Cardiac muscle cell (in vitro differentiated cells and primary cell): ENCODE data around the gene RAP1GAP. TPM values are rescaled to one million over a fixed set of nuclear protein-coding genes. Genes with fewer than 3 reads are reported as not detected.
A peak's percentile ranks its signal among the peaks of the same experiment; 100 is the strongest.

Source experiments
- DNase-seq, 2 donors: peaks; one replicate each; pipeline versions ENCODE4 v3.0.0 to v3.0.0-alpha.2; 2010 to 2017; ENCODE audit warnings: low read depth in 1 of 2, low spot score in 1 of 2
- H3K27ac ChIP-seq: fragments of 200-600 bp; sonication (generic); 2 replicates; pipeline ENCODE4 v1.5.1; 2016
- H3K27me3 ChIP-seq: fragments of 200-600 bp; sonication (generic); 2 replicates; pipeline ENCODE4 v1.6.0; 2016; ENCODE audit warnings: control low read depth
- H3K36me3 ChIP-seq: fragments of 200-600 bp; sonication (generic); 2 replicates; pipeline ENCODE4 v1.5.1; 2016; ENCODE audit warnings: control low read depth
- H3K4me1 ChIP-seq: fragments of 200-600 bp; sonication (generic); 2 replicates; pipeline ENCODE4 v1.8.1; 2017; ENCODE audit warnings: low read depth, mild to moderate bottlenecking, mixed run types
- H3K4me3 ChIP-seq: fragments of 200-600 bp; sonication (generic); 2 replicates; pipeline ENCODE4 v1.5.1; 2016; ENCODE audit warnings: mild to moderate bottlenecking
- H3K9me3 ChIP-seq: fragments of 200-600 bp; sonication (generic); 2 replicates; pipeline ENCODE4 v1.5.1; 2017; ENCODE audit warnings: low read depth, mild to moderate bottlenecking, control low read depth
- polyA plus RNA-seq: library from polyadenylated mRNA; unstranded; fragments of >200 nt; fragmentation: Nextera tagmentation; extraction: Ambion mirVana; gene quantifications from 2 replicates; pipeline ENCODE4 v1.2.1, GENCODE V29; 2016
- total RNA-seq: library from RNA; depleted of rRNA; stranded (reverse); fragments of >200 nt; gene quantifications from 2 replicates; pipeline ENCODE4 v1.2.3, GENCODE V29; 2016
- TF ChIP-seq, protein P1 (sequence below): IDR thresholded peaks from 2 replicates; pipeline ENCODE4 v1.5.1; 2012; ENCODE audit warnings: low read depth, mild to moderate bottlenecking, low read length

RAP1GAP gene
- 4.1 and 7.4 TPM in 2 replicates for total RNA-seq
- 5.8 and 9.8 TPM in 2 replicates for polyA plus RNA-seq

- peak in 1 of 2 donors; percentile 67 for DNase-seq
- Histone ChIP-seq H3K4me3 (peak within 1 kb of the TSS; percentile 54), H3K36me3 (no peaks in the 10 kb centered on the region), H3K9me3 (no peaks in the 10 kb centered on the region), H3K27ac (no peak within 1 kb of the TSS), H3K4me1 (peaks cover 3% of the 10 kb centered on the region), H3K27me3 (peaks cover 19% of the 10 kb centered on the region)
- TF ChIP-seq, protein P1, sequence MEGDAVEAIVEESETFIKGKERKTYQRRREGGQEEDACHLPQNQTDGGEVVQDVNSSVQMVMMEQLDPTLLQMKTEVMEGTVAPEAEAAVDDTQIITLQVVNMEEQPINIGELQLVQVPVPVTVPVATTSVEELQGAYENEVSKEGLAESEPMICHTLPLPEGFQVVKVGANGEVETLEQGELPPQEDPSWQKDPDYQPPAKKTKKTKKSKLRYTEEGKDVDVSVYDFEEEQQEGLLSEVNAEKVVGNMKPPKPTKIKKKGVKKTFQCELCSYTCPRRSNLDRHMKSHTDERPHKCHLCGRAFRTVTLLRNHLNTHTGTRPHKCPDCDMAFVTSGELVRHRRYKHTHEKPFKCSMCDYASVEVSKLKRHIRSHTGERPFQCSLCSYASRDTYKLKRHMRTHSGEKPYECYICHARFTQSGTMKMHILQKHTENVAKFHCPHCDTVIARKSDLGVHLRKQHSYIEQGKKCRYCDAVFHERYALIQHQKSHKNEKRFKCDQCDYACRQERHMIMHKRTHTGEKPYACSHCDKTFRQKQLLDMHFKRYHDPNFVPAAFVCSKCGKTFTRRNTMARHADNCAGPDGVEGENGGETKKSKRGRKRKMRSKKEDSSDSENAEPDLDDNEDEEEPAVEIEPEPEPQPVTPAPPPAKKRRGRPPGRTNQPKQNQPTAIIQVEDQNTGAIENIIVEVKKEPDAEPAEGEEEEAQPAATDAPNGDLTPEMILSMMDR, result peak; percentile 11
Observed at GRCh38 chr1:21669258-21670058, at the start of gene RAP1GAP. RAP1GAP (minus strand) TSS chr1:21669357; CDS start chr1:21620032, 49,325 bp downstream.

DNA sequence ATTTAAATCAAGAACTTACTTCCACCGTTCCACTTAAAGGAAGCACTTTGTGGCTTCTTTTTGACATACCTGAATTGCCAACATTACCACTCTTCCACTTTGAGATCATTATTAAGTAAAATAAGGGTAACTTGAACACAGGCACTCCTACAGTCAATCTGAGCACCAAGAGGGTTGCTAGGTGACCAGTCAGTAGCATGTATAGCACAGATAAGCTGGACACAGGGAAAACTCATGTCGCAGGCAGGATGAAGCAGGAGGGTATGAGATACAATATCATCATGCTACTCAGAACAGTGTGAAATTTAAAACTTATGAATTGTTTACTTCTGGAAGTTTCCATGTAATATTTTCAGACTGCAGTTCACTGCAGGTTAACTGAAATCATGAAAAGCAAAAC, 47.0 kb upstream of the RAP1GAP start:
- Histone ChIP-seq H3K27me3 (no peaks in the 10 kb centered on the region), H3K27ac (no peak overlapping the region), H3K36me3 (peaks cover 45% of the 10 kb centered on the region), H3K4me3 (no peak overlapping the region), H3K4me1 (no peaks in the 10 kb centered on the region), H3K9me3 (no peaks in the 10 kb centered on the region)
- TF ChIP-seq, protein P1, result no peak
- DNase-seq, result no peak

DNA sequence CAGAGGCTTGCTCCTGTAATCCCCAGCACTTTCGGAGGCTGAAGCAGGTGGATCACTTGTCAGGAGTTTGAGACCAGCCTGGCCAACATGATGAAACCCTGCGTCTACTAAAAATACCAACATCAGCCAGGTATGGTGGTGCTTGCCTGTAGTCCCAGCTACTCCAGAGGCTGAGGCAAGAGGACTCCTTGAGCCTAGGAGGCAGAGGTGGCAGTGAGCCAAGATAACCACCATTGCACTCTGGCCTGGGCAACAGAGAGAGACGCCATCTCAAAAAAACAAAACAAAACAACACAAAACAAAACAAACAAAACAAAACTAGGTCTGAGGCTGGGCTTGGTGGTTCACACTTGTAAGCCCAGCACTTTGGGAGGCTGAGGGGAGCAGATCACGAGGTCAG, 38.7 kb upstream of the RAP1GAP start:
- TF ChIP-seq, protein P1, result no peak
- H3K9me3 ChIP-seq, result no peaks in the 10 kb centered on the region
- H3K4me1 ChIP-seq, result no peaks in the 10 kb centered on the region
- H3K27me3 ChIP-seq, result no peaks in the 10 kb centered on the region
- no peak for DNase-seq
- H3K36me3 ChIP-seq, result peaks cover 13% of the 10 kb centered on the region
- no peak overlapping the region for H3K27ac ChIP-seq
- no peak overlapping the region for H3K4me3 ChIP-seq

DNA sequence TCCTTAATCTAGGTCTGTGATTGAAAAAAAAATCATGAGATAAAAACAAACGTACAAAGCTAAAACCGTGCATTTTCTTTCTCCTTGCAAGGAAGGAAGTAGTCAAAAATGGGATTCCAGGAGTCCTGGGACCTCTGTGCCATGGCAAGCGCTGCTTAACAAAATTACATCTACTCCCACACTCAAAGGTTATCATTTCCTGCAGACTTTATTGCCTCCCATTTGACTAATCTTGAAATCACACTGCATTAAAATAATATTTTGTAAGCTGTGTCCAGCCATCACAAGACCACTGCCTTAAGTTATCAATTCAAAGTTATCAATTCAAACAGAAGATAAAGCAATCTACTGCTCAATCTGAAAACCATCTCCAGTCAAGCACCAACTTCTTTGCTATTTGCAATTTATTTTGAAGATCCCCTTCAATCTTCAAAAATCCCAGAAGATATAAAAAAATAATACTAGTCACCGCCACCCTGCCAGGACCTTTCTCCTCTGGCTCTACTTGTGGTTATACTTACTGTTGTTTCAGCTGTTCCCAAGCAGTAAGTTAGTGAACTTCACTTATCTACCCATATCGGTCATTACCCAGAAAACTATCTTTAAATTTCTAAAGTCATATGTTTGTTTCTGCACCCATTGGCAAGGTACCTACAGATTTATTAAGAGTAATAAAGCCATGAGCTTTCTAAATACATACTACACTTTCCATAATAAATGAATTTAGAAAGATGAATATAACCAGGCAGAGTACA, 38.1 kb upstream of the RAP1GAP start:
- Histone ChIP-seq H3K27ac (no peak overlapping the region), H3K36me3 (peaks cover 19% of the 10 kb centered on the region)

GRCh38 chr1:21706151-21706835, 37.1 kb upstream of the RAP1GAP start:
- H3K4me3 ChIP-seq, result no peak overlapping the region
- no peaks in the 10 kb centered on the region for H3K4me1 ChIP-seq
- no peaks in the 10 kb centered on the region for H3K27me3 ChIP-seq
- H3K9me3 ChIP-seq, result no peaks in the 10 kb centered on the region
- no peak overlapping the region for H3K27ac ChIP-seq
- DNase-seq, result peak; percentile 26 to 30
- H3K36me3 ChIP-seq, result peaks cover 26% of the 10 kb centered on the region
- TF ChIP-seq, protein P1, result no peak

More for the DNA sequence above, 38.1 kb upstream of the RAP1GAP start:
- Histone ChIP-seq H3K9me3 (no peaks in the 10 kb centered on the region), H3K27me3 (no peaks in the 10 kb centered on the region), H3K4me3 (no peak overlapping the region), H3K4me1 (no peaks in the 10 kb centered on the region)
- TF ChIP-seq, protein P1, result no peak
- DNase-seq, result no peak
